CD4-positive, alpha-beta T cell treated with Interleukin-12 subunit alpha and Interleukin-12 subunit beta, for 1 hour (primary cell): ENCODE results near the gene DOCK4.

Experiments
- DNase-seq: peaks from one replicate; pipeline ENCODE4 v3.0.0-alpha.2; 2020

The DOCK4 gene

DNA sequence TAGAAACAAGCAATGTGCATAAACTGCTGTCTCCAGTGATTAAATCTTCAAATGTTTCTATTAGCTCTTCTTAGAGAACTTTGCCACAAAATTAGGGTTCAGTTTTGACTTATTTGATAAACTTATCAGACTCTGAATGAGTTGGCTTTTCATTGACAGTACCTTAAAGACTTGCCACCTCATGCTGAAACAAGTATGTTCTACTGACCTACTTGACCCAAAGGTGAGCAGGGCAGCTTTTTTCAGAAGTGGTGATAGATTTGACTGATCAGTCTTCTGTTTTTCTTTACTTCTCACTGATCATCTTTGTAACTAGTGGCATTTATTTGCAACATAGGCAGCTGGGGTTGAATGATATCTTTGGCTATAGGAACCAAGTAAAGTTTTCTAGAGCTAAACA is 8.1 kb upstream of the DOCK4 start:
- no peak for DNase-seq

- no peak for DNase-seq
Observed at GRCh38 chr7:112213735-112214134, 7.5 kb upstream of the DOCK4 start.

GRCh38 chr7:112212571-112212970 is 6.4 kb upstream of the DOCK4 start:
- no peak for DNase-seq

DNA sequence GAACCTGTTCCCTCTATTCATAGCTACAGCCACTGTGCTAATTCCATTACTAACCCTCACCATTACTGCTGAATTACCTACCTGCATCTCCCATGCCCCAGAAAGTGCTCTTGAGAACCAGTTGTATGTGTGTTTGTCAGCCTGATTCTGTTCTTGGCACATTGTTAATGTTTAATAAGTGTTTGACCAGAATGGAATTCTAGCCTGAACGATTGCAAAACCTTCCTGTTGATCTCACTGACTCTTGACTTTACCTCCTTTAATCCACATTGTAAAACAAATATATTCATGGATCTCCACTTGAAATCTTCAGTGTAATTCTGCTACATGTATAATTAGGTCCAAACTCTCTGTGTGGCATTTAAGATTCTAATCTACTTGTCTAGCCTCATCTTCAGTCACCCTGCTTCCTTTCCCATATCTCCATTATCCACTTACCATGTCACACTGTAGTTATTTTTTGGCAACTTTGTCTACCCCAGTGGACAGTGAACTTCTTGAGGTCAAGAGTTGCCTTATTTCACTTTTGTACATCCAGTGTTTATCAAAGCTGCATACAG is 5.2 kb upstream of the DOCK4 start:
- DNase-seq, result no peak

DNA sequence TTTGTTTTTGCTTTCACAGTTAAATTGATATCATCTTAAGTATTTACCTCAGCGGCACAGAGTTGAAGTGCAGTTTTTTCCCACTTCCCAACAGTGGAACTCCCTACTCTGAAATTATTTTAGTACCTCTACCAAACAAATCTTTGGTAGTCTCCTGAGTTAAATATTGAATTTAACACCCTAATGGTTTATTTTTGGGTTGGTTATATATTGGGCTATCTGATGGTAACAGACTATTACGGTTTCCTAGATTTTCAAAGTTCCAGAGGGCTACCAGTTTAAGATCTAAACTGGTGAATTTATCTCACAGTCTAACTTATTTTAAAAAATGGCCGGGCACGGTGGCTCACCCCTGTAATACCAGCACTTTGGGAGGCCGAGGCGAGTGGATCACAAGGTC is 1.6 kb upstream of the DOCK4 start:
- DNase-seq, result no peak

GRCh38 chr7:112206991-112207592 is 893 bp upstream of the DOCK4 start:
- DNase-seq, result no peak

- peak; percentile 36 for DNase-seq
Observed at GRCh38 chr7:112205343-112206237, 609 bp downstream of the DOCK4 start.

DNA sequence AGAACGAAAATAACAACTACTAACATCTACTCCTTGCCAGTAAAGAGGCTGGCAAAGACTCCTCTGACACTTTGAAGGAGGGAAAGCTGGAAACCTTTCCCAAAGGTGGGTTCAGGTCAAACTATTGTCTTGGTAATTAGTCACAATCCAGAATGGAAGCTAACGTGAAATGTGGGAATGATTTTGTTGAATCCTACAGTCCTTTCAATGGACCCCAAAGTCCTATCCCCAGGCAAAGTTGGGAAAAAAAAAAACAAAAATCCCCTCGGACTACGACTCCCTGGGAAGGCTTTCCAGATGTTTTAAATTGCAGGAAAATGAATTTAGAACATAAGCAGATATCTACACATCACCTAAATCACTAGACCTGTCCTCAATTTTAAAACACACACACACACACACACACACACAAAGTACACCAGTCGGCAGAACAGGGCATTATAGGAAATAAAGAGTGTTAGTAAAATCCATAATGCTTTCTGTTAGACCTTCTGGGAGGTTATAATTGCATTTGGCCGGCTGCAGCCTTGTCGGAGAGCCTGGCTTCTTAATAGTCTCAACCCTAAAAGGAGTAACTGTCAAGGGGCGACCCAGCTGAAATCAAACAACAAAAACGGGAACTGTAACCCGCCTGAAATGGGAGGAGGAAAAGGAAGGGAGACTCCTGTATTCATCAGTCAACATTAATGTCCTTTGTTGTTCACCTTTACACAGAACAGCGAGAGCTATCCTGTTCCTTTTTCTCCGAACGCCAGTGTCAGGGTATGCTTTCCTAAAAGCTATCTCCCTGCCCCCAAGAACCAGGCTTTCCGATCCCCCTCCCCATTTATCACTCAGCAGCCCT is 1.5 kb downstream of the DOCK4 start:
- DNase-seq, result no peak

GRCh38 chr7:112203365-112203739 is 2.8 kb downstream of the DOCK4 start:
- DNase-seq, result no peak

DNA sequence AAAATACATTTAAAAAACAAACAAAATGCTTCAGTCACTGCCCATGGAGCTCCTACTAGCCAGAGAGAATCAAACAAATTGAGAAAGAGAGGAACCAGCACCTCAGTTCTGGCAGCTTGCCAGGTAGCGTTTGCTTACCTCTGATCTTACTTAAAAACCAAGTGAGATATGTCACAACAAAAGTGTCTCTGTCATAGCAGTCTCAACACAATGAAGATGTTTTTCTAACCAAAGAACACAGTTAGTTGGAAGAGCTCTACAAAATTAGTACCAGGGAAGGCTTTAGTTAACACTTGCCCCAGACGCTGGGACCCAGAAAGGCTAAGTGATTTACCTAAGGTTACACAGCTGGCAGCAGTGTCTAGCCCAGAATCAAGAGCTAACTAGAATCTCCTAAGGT is 3.4 kb downstream of the DOCK4 start:
- peak; percentile 21 for DNase-seq

DNA sequence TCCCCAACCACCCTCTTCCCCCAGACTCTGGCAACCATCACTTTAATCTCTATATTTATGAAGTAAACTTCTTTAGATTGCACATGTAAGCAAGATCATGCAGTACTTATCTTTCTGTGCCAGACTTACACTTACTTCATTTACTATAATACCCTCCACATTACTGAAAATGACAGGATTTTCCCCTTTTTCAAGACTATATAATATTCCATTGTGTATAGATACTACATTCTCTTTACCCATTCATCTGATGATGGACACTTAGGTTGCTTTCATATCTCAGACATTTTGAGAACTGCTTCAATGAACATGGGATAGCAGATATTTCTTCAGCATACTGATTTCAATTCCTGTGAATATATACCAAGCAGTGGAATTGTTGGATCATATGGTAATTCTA is 4.4 kb downstream of the DOCK4 start:
- DNase-seq, result no peak

DNA sequence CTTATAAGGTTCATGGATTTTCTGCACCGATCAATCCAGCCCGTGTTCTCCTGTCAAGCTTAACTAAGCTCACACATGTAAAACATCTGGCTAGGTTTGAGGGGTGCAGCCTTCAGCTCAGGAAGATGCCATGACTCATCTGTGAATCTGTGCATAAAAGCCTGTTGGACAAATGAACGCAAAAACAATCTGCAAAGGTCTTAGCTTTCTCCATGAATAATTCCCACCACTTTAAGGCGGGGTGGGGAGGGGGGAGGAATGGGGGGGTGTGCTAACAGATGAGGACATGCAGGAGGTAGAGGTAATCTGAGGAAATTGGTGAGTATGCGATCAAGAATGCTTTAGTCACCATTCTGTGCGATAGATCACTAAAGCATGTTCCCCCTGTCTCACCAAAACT is 4.8 kb downstream of the DOCK4 start:
- DNase-seq, result no peak

GRCh38 chr7:112199672-112200071 is 6.5 kb downstream of the DOCK4 start:
- no peak for DNase-seq

DNA sequence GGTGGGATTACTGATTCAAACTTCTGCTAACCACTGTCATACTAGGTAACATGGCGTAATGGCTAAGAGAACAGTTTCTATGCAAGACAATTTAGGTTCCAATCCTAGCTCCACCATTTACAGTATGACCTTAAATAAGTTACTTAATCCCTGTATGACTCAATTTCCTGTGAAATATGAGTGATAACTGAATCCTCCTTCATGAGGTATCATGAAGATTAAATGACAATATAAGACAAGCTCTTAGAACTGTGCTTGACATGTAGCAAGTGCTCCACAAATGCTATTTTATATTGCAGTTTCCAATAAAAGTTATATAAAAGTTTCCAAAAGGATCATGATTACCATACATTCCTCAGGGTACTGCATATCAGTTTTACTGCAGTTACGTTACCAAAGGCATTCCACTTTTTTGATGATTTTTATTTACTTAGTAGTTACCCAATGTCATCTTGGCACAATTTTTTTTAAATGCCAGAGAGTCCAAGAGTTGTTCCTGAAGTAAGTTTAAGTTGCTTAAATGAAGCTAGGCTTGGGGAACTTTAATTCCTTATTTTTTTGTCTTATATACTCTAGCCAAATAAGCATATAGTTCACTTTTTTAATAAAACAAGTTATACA is 7.1 kb downstream of the DOCK4 start:
- no peak for DNase-seq

- no peak for DNase-seq
Observed at GRCh38 chr7:112197322-112197721, 8.9 kb downstream of the DOCK4 start.

- no peak for DNase-seq
Observed at GRCh38 chr7:112195717-112196116, 10.5 kb downstream of the DOCK4 start.

- DNase-seq, result no peak
Observed at GRCh38 chr7:112193915-112194502, 12.2 kb downstream of the DOCK4 start.

DNA sequence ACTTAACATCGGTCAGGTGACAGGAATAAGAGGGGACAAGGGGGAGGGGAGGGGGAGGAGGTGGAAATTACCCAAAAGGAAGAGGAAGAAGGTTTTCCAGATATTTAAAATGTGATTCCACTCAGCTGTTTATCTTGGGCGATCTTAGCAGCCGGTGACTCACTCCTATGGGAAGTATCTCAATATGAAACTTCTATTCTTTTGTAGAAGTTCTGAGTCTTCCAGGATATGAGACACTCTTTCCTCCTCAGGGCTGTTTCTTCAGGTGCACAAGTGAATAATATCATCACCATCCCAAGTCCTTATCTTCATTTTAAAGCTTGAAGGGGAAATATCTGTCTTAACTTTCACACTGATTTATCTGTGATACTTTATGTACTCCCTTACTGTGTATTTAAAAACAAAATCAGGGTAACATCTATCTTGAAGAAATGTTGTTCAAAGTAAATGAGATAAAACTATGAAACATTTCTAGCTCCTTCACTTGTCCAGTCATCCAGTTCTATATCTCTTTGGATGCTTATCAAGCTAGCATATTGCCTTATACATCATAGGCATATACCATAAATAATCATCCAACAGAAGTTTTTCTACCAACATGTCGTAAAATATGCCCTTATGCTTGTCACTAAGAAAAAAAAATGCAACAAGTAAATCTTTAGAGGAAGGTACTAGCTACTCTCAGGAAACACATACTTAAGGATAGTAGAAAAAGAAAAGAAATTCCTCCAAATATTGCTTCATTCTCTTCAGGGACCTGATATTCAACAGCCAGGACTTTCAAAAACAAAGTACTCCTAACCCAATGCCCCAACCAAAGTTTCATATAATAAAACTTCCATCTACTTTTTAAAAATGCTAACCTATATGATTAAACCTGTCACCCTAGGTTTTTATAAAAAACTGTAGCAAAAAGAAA is 13.7 kb downstream of the DOCK4 start:
- DNase-seq, result no peak

DNA sequence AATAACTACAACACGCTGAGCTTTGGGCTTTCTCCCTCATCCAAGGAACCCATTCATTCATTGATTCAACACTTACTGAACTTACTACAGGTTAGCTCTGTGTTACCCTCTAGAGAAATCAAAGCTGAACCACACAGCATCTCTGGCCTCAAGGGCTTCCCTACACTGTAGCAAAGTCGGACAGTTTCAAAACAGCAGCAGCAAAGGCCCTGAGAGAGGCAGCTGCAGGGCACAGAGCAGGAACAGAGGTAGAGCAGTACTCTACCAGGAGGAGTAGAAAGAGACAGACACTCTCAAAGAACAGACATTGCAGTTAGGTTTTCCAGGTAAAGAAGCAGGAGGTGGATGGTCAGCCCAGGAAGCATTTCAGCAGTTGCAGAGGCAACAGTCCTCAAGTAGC is 16.1 kb downstream of the DOCK4 start:
- no peak for DNase-seq

DNA sequence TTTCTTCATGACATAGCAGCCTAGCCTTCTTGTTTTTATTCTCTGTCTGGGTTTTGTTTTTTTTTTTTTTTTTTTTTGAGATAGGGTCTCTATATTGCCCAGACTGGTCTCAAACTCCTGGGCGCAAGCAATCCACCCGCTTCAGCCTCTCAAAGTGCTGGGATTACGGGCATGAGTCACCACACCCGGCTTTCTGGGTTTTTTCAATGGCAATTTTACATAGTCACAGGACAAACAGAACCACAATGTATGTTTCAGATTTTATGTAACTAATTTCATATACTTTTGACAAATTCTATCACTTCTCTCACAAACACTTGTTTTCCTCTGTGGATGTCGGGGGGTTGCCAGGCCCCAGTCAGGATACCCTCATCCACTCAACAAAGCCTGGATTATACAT is 16.5 kb downstream of the DOCK4 start:
- no peak for DNase-seq

GRCh38 chr7:112188257-112188656 is 17.9 kb downstream of the DOCK4 start:
- no peak for DNase-seq
